Measurements from ENCODE around the gene SLC1A3.

The SLC1A3 gene

DNA sequence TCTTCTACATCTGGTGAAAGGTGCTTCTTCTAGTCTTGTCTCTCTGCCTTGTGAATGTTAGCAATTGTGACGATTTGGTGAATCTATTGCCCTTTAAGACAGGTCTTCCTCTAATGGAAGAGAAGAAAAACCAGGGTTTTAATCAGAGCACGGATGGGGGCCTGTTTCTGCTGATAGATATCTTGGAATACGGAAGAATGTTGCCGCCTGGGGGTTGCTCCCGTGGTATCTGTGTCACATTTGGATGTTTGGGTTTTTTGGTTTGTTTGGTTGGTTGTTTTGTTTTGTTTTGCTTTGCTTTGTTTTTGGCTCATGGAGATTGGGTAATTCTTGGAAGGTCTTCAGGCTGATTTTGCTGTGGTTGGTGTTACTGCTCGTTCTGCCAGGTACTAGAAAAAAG, 9.7 kb upstream of the SLC1A3 start:
- intact Hi-C loops (cut with DNase I) = no loop called here

DNA sequence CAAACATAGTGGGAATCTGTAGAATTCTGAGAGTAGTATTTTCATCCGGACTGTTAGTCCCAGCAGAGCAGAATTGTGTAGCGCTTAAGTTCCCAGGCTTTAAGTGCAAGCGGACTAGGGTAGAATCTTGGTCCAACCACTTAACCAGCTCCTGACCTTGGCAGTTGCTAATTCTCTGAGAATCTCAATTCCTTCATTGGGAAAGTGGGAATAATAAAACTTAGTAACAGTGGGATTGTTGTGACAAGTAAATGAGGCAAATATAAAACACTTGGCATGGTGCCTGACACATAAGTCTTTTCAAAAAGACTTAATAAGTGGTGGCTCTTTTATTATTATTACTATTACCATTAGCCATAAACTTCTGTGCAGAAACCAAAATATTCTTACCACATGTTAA, 8.4 kb upstream of the SLC1A3 start:
- DNase-seq = no peak
- intact Hi-C loops (cut with DNase I) = no loop called here

More for the DNA sequence above, 9.7 kb upstream of the SLC1A3 start:
- DNase-seq = no peak

DNA sequence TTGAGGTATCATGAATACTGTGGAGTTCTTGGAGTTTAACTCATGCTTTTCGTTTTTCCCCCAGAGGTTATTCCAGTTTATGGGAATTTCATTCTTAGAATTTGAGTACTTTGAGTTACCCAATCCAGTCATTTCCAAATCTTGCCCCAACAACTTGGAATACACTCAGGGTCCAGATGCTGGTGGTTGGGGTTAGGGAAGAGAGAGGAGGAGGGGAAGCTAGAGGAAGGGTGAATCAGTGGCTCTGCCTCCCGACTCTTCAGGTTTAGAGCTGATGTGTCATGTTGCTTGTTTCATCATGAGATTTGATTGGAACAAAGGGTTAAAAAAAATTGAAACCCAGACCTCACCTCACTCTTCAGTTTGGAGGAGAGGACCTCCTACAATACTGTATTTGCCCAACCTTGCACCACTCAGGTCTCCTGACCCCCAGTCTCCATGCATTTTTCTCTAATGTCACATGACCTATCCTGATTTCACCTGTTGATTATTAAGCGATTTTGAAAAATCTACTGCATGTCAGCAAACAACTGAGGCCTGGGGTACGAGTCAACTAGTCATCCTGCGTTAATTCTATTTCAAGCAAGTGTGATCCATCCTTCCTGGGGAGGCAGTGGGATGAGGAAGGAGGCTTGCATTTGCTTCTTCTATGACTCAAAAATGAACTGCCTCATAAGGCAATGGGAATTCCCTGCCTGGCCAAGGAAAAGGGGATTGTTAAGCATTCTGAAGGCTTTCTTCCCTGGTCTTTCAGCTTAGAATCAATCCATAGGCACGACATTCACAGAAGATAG, 6.2 kb upstream of the SLC1A3 start:
- intact Hi-C loops (cut with DNase I) = no loop called here
- no peak for DNase-seq

DNA sequence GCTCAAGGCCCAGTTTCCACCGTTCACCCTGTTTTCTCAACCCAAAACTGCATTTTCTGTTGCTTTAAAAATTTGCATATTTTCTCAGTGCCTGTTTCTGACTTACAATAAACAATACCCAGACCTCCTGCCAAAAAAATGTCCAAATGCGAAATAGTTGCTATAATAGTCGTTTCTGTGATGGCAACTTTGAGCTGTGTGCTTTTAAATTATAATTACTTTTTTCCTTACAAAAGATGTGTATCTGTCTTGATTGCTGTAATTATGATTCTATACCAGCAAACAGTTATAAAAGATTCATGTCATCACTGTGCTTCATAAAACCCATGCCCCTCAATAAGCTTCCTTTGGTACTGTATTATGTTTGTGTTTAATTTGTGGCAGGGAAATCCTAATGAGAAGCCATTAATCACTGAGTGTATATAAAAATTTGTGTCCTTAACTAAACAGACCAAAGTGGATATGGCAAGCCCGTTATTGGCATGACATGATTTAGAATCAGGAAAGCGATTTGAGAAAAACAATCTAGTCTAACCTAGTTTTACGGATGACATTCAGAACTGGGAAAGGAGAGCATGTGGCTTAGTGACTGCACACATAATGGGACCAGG, 5.4 kb upstream of the SLC1A3 start:
- intact Hi-C loops (cut with DNase I) = no loop called here

DNA sequence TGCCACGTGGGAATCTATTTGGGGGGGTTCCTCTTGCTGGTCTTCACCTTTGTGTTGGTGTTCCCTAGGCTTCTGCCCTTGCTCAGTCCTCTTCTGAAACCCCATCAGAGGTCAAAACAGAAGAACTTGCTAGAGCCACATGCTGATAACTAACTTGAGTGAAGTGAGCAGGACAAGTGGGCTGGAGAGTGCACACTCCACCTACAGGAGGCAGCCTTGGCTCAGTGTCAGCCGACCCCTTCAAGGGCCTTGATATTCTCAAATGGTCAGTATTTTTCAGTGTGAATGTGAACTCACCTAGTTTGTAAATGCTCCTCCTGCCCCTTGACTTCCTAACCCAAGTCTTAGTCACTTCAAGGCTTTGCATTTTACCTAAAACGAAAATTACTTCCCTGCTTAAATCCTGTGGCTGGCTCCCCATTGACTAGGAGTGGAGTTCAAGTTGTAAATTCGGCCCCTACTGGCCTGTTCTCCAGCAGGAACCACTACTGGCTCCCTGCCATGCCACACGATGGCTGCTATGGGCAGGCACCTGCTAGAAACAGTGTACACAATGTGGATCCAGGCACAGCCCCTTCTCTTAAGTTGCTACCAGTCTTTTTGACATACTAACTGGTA, 3.6 kb upstream of the SLC1A3 start:
- intact Hi-C loops (cut with DNase I) = no loop called here

More for the DNA sequence above, 5.4 kb upstream of the SLC1A3 start:
- DNase-seq = peak in 3 of 42 donors; percentile 46 to 62 (median 49)

DNA sequence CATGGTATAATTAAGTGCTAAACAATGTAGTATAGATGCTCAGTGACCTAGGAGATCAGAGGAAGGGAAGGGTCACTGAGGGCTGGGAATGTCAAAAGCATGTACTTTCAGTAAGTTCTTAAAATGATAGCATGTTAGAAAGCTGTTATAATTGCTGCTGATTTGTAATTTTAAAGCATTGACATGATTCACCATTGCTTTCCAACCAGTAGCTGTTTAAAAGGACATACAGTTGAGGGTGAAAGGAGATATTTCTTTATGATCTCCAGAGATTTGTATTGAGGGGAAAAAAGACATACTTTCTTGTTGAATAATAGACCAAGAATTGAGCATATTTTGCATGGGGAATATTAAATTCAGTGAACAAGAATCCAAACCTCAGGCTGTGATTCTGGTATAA, 1.2 kb upstream of the SLC1A3 start:
- DNase-seq = no peak
- intact Hi-C loops (cut with DNase I) = no loop called here

More for the DNA sequence above, 3.6 kb upstream of the SLC1A3 start:
- DNase-seq = peak in 16 of 42 donors; percentile 31 to 71 (median 44)

DNA sequence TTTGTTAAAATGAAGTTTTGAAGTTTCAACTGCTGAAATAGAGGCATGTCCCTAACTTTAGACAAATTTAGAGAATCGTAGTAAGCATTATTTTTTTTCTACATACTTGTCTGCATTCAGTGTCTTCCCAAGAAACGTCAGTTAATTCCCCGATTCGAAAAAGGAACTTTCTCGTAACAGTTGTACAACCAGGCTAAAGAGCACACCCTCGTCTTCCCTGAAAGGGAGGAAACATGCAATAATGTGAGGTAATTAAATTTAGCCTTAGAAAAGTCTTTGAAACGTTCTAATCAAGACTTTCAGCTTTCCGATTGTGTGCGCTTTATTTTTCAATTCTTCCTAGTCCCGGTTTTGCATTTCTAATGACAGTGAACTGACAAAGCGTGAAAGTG, 374 bp upstream of the SLC1A3 start:
- DNase-seq = no peak
- intact Hi-C loops (cut with DNase I) = no loop called here

DNA sequence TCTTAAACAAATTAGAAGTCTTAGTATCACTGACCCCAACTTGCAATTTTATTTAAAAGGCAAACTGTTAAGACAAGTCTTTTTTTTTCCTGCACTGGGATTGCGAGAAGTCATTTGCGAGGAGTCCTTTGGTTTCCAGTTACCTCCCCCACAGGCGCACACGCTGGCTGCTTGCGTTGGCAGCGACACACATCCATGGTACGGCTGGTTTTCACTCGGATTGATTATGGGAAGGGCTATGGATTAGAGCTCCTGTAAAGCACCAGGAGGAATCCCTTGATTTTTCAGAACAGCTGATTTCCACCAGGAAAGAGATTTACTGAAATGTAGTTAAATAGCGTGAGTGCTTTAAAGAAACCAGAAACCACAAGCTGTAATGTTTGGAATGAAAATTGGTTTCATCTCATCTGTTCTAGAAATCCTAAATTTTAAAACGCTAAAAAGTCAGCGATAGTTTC, 737 bp downstream of the SLC1A3 start:
- intact Hi-C loops (cut with DNase I) = no loop called here
- DNase-seq = peak in 37 of 42 donors; percentile 25 to 82 (median 56)

DNA sequence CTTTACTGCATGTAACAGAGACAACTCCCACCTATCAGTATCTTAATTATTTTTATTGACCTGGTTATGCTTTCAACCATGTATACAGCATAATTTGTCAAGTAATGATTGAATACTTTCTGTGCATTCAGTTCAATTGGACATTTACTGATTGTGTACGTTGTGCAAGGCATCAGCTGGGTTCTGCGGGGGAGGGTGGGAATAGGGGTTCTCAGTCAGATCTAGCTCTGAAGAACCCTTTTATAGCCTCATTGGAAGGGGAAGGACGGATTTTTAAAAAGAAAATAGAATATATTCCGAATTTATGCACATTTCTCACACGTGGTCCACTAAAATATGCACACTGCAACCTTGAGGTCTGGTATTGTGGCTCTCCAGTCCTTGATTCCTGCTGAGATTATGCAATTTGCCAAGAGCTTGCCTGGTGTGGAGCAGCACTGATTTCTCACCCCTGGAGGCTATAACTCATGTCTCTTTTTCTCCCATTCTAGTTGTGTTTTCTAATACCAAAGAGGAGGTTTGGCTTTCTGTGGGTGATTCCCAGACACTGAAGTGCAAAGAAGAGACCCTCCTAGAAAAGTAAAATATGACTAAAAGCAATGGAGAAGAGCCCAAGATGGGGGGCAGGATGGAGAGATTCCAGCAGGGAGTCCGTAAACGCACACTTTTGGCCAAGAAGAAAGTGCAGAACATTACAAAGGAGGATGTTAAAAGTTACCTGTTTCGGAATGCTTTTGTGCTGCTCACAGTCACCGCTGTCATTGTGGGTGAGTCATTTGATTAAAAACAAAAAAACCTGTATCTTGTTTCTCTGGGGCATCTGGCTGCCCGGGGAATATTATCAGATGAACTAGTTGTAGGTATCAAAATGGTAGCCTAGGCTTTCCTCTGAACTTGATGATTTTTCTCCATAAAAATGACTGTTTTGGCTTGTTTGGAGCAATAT, 1.7 kb downstream of the SLC1A3 start:
- intact Hi-C loops (cut with DNase I) = no loop called here
- DNase-seq = no peak

DNA sequence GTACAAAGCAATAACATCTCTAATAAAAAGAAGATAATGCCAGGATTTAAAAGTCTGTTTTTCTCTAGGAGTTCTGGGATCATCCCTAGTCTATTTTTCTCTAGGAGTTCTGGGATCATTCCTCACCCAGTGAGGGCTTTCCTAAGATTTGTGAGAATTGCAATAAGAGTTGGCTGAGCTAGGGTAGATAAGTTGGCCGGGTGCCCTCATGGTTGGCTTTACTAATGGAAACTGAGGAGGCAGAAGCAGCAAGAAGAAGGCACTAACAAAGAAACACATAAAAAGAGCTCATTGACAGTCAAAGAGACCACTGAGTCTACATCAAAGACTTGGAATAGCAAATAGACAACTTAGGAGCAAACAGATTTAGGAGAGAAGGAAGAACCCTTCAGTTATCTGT, 4.2 kb downstream of the SLC1A3 start:
- intact Hi-C loops (cut with DNase I) = loop anchor here (5.0 kb wide), 1 partner anchor 82 kb away; no protein-coding TSS in a partner anchor
- peak in 12 of 42 donors; percentile 28 to 76 (median 40) for DNase-seq

DNA sequence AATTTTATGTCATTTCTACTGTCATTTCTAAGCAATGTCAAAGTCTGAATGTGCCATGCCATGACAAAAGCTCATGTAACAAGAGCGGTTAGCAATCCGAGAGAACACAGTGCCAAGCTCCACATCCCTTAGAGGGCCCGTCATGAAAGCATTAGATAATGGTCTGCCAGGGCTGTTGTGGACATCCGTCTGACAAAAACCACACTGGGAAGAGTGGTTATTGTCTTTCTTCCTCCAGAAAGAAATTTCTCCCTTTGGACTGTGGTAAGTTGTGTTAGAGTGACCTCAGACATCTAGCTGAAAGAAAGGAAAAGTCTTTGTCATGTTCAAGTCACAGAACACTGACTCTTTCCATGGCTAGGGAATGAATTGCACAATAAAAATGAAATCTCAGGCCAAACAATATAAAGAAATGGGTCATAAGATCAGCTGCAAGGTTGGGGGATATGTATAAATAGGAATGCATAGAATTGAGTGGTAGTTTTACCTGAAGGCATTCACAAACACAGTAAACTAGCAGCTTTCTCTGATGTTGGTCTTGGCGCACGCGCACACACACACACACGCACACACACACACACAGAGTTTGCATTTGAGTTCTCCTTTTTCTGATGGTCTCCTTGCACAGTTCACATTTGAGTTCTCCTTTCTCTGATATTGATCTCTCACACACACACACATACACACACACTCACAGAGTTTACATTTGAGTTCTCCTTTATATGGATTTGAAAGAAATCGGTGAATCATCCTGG, 5.3 kb downstream of the SLC1A3 start:
- intact Hi-C loops (cut with DNase I) = loop anchor here (5.0 kb wide), 1 partner anchor 81 kb away; no protein-coding TSS in a partner anchor
- DNase-seq = peak in 8 of 42 donors; percentile 24 to 59 (median 42)

DNA sequence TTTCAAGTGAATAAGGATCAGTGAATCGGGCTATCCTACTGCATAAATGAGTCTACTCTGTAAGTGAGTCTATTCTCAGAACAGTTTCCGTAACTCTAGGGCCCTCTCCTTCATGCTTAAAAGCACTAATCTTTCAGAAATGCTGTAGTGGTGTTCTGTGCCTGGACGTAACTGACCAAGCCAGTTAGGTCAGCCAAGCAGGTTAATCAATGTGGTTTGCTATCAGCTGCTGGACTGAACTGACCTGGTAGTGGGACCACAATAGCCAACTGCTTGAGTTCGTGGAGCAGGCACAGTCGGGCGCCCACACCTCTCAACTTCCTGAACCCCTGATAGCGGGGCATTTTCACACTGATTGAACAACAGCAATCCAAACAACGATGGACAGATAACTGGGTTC, 6.8 kb downstream of the SLC1A3 start:
- intact Hi-C loops (cut with DNase I) = loop anchor here (5.0 kb wide), 1 partner anchor 79 kb away; no protein-coding TSS in a partner anchor

DNA sequence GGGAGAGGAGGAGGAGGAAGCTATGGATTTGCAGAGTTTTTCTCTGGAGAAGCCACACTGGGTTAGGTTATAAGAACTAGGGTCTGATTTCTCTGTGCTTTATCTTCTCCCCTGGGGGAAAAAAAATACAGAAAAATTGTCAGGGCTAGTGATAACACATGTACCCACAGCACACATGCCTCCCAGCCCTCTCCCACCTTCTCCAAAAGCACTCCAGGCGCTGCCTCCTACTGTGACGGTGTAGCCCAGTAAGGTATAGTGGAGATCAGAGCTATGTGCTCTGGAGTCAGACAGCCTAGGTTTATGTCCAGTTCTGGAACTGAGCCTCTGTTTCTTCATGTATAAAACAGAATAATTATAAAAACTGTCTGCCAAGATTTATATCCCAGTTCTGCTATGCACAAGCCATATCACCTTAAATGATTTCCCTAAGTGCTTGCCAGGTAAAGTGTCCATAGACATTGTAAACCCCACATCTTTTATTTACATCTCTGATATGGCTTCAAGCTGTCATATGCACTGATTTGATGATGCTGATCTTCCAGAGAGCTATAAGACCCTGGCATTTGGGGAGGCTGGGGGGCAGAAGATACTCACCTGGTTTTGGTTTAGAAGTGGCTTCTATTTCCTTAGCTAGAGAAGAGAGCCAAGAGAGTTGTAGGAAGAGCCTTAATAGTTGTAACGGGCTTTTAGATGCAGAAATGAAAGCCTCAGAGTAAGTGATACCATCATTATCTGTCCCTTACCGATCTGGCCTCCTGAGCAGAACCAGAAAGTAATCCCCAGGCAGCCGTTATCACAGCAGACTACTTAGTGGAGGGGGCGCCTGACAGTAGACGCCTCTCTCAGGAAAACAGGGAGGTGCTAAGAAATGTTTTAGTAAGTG, 7.6 kb downstream of the SLC1A3 start:
- DNase-seq = no peak
- intact Hi-C loops (cut with DNase I) = loop anchor here (5.0 kb wide), 1 partner anchor 78 kb away; no protein-coding TSS in a partner anchor

More for the DNA sequence above, 6.8 kb downstream of the SLC1A3 start:
- no peak for DNase-seq

DNA sequence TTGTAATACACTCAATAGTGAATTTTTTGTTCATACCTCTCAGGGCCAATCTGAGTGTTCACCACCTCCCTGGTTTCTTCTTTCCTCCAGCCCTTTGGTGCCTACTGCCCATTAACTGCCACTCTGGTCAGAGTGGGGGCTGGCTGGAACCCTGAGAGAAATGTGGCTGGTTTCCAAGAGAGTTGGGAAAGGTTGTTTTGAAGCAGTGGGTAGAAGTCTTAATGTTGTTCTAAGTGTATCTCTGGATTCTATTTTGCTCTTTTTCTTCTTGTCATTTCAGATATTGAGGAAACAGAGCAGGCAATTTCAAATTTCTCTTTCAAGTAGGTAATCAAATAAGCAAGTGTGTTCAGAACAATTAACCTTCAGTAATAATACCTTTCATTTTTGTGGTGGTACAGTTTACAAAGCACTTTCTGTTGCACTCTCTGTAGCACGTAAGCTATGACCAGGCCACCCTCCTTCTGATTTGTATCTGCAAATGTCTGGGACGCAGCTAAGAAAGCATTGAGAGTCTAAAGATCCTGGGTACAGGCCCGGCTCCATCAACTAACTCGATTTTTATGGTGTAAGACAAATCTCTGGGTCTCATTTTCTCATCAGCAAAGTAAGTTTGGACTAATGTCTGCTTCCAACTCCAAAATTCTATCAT, 8.4 kb downstream of the SLC1A3 start:
- intact Hi-C loops (cut with DNase I) = loop anchor here (5.0 kb wide), 2 partner anchors 38 to 78 kb away; no protein-coding TSS in a partner anchor
- peak in 3 of 42 donors; percentile 28 to 55 (median 41) for DNase-seq

DNA sequence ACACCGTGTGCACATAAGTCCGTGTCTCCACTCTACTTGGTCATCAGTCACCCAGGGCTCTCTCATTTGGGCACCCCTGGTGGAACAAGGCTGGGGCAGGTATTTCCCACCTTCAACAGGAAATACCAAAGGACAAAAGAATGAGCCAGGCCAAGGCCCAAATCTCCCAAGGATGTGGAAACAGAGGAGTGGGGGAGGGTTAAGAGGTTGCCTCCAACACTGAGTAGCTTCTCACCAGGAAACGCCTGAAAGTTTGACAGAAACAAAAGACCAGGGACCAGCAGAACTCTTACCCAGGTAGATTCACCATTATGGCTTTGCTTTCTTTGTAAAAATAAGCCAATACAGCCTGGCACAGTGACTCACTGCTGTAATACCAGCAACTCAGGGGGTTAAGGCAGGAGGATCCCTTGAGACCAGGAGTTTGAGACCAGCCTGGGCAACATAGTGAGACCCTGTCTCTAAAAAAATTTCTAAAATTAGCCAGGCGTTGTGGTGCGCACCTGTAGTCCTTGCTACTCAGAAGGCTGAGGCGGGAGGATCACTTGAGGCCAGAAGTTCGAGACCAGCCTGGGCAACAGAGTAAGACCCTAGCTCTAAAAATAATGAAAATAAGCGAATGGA, 12.7 kb downstream of the SLC1A3 start:
- intact Hi-C loops (cut with DNase I) = loop anchor here (5.0 kb wide), 1 partner anchor 33 kb away; no protein-coding TSS in a partner anchor
- no peak for DNase-seq

DNA sequence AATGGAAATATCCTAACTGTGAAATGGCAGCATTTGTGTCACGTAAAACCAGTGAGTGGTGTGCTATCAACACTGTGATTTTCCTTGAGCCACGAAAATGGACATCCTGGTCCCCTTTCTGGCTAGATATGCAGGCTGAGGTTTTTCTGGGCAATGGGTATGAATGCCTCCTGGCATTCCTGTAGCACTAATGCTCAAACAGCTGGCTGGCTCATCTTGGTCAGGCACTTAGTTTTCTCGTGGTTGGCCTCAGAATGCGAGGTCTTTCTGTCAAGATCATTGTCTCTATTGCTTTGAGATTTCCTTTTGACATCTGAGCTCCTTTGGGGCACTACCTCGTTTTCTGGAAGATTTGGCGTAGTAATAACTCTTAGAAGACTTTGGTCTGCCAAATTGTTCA, 15.6 kb downstream of the SLC1A3 start:
- intact Hi-C loops (cut with DNase I) = no loop called here

More for the DNA sequence above, 15.6 kb downstream of the SLC1A3 start:
- DNase-seq = no peak
